Measurements from ENCODE around the gene ADARB1. TPM values are rescaled to one million over a fixed set of nuclear protein-coding genes. Genes with fewer than 3 reads are reported as not detected.

The ADARB1 gene
- polyA plus RNA-seq, 1 of the 3 experiments (the other 2 are of a cell fraction), result 7.8 TPM

DNA sequence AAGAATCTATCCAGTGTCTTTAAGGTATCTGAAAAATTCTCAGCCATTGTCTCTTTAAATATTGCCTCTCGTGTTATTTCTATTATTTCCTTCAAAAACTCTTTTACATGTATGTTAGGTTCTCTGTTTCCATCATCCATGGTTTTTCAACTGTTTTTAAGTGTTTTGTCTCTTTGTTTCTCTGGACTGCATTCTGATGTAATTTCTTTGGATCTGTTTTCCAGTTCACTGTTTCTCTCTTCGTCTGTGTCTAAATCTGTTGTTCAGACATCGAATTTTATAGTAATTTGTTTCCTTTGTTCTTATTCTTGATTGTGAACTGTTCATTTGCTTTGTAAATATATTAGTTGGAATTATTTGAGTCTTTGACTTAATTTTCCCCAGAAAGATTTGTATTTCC lies 169.2 kb downstream of the ADARB1 start:
- Histone ChIP-seq H3K4me3 (ENCODE audit: low read depth in 2 of 2, low read length in 1 of 2) (no peak overlapping the region), H3F3A (replicated peaks; ENCODE audit: insufficient read depth) (no peaks in the 10 kb centered on the region), H3K36me3 (replicated peaks in 1 of 2; ENCODE audit: control insufficient read depth in 1 of 2, insufficient read depth in 2 of 2, low read length in 1 of 2) (no peaks in the 10 kb centered on the region), H3K27me3 (ENCODE audit: insufficient read depth) (no peaks in the 10 kb centered on the region), H3K4me1 (ENCODE audit: control insufficient read depth in 1 of 2, insufficient read depth in 2 of 2, low read depth in 1 of 2, low read length in 1 of 2) (peaks cover 0 to 4% of the 10 kb centered on the region in 2 experiments; a peak in 1 of 4 replicates), H3K9me2 (no peaks in the 10 kb centered on the region), H3K9ac (no peak overlapping the region), H3K4me2 (no peak overlapping the region), H3K79me2 (ENCODE audit: insufficient read depth) (no peaks in the 10 kb centered on the region), H2AFZ (ENCODE audit: low read depth) (no peak overlapping the region), H3K27ac (ENCODE audit: low read depth in 2 of 2, low read length in 1 of 2) (no peak overlapping the region), H4K20me1 (ENCODE audit: insufficient read depth) (no peaks in the 10 kb centered on the region), H3K9me3 (peaks cover 11% of the 10 kb centered on the region; the same call in 1 of the 2 replicates)
- WGBS (ENCODE audit: low lambda C conversion rate), result 5% methylated on average over 3 of the region's 3 CpGs
- ChIA-PET POLR2A (no interaction called here), CTCF (no interaction called here)
- DNase-seq, result no peak
- TF ChIP-seq GATA2 (CRISPR knock-in tag; IDR thresholded peaks at IDR 0.05) (no peak), MEF2A (IDR thresholded peaks at IDR 0.05; ENCODE audit: borderline replicate concordance, low read depth) (no peak), SMC3 (IDR thresholded peaks at IDR 0.05; ENCODE audit: low read depth, low read length) (no peak), EZH2phosphoT487 (IDR thresholded peaks at IDR 0.05; ENCODE audit: borderline replicate concordance, low read depth) (no peak), POLR2AphosphoS5 (IDR thresholded peaks at IDR 0.05; ENCODE audit: low read depth, low read length) (no peak), FOXJ3 (CRISPR knock-in tag; IDR thresholded peaks at IDR 0.05) (no peak), REST (IDR thresholded peaks at IDR 0.05; ENCODE audit: low read depth, low read length) (no peak), RXRA (IDR thresholded peaks at IDR 0.05; ENCODE audit: borderline replicate concordance, low read depth) (no peak), TAF1 (IDR thresholded peaks at IDR 0.05; ENCODE audit: borderline replicate concordance, low read depth, low read length) (no peak), JUND (IDR thresholded peaks at IDR 0.05) (no peak), MXI1 (IDR thresholded peaks at IDR 0.05; ENCODE audit: low read depth, low read length) (no peak), YY1 (IDR thresholded peaks at IDR 0.05; ENCODE audit: low read depth) (no peak), EP300 (IDR thresholded peaks at IDR 0.05; ENCODE audit: borderline replicate concordance in 1 of 2, low read depth in 1 of 2, low read length in 1 of 2) (no peak), TCF12 (IDR thresholded peaks at IDR 0.05) (no peak), ELF1 (IDR thresholded peaks at IDR 0.05) (no peak)
- TF ChIP-seq, protein P1, sequence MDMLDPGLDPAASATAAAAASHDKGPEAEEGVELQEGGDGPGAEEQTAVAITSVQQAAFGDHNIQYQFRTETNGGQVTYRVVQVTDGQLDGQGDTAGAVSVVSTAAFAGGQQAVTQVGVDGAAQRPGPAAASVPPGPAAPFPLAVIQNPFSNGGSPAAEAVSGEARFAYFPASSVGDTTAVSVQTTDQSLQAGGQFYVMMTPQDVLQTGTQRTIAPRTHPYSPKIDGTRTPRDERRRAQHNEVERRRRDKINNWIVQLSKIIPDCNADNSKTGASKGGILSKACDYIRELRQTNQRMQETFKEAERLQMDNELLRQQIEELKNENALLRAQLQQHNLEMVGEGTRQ (IDR thresholded peaks at IDR 0.05; ENCODE audit: borderline replicate concordance, low read depth, low read length), result no peak
- TF ChIP-seq, protein P2, sequence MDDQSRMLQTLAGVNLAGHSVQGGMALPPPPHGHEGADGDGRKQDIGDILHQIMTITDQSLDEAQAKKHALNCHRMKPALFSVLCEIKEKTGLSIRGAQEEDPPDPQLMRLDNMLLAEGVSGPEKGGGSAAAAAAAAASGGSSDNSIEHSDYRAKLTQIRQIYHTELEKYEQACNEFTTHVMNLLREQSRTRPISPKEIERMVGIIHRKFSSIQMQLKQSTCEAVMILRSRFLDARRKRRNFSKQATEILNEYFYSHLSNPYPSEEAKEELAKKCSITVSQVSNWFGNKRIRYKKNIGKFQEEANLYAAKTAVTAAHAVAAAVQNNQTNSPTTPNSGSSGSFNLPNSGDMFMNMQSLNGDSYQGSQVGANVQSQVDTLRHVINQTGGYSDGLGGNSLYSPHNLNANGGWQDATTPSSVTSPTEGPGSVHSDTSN (IDR thresholded peaks at IDR 0.05), result no peak
- TF ChIP-seq, protein P3, sequence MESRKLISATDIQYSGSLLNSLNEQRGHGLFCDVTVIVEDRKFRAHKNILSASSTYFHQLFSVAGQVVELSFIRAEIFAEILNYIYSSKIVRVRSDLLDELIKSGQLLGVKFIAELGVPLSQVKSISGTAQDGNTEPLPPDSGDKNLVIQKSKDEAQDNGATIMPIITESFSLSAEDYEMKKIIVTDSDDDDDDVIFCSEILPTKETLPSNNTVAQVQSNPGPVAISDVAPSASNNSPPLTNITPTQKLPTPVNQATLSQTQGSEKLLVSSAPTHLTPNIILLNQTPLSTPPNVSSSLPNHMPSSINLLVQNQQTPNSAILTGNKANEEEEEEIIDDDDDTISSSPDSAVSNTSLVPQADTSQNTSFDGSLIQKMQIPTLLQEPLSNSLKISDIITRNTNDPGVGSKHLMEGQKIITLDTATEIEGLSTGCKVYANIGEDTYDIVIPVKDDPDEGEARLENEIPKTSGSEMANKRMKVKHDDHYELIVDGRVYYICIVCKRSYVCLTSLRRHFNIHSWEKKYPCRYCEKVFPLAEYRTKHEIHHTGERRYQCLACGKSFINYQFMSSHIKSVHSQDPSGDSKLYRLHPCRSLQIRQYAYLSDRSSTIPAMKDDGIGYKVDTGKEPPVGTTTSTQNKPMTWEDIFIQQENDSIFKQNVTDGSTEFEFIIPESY (IDR thresholded peaks at IDR 0.05; ENCODE audit: borderline replicate concordance, low read depth), result no peak
- TF ChIP-seq, protein P4, sequence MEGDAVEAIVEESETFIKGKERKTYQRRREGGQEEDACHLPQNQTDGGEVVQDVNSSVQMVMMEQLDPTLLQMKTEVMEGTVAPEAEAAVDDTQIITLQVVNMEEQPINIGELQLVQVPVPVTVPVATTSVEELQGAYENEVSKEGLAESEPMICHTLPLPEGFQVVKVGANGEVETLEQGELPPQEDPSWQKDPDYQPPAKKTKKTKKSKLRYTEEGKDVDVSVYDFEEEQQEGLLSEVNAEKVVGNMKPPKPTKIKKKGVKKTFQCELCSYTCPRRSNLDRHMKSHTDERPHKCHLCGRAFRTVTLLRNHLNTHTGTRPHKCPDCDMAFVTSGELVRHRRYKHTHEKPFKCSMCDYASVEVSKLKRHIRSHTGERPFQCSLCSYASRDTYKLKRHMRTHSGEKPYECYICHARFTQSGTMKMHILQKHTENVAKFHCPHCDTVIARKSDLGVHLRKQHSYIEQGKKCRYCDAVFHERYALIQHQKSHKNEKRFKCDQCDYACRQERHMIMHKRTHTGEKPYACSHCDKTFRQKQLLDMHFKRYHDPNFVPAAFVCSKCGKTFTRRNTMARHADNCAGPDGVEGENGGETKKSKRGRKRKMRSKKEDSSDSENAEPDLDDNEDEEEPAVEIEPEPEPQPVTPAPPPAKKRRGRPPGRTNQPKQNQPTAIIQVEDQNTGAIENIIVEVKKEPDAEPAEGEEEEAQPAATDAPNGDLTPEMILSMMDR (IDR thresholded peaks at IDR 0.05), result no peak
